ENCODE results near the gene CST11.

The CST11 gene

GRCh38 chr20:23455639-23456038 is 3.0 kb upstream of the CST11 start:
- Histone ChIP-seq H3K4me3 (ENCODE audit: low read depth, low read length) (no peak overlapping the region), H3K36me3 (ENCODE audit: control insufficient read depth in 2 of 2, insufficient read depth in 1 of 2, low read length in 2 of 2) (no peaks in the 10 kb centered on the region), H3K4me1 (ENCODE audit: control insufficient read depth, insufficient read depth, low read length) (no peaks in the 10 kb centered on the region), H3K9me3 (ENCODE audit: control insufficient read depth, insufficient read depth, low read depth, low read length) (no peaks in the 10 kb centered on the region), H3K27ac (ENCODE audit: extremely low read depth, low read depth, low read length) (no peak overlapping the region)
- POLR2A ChIA-PET = no interaction called here
- CTCF ChIA-PET = no interaction called here
- TF ChIP-seq INSM2 (tag by site-specific recombination; IDR thresholded peaks at IDR 0.05) (no peak), ZNF549 (tag by site-specific recombination; IDR thresholded peaks at IDR 0.05) (no peak), ZFHX2 (tag by site-specific recombination; conservative IDR thresholded peaks at IDR 0.05) (no peak), KLF10 (tag by site-specific recombination; IDR thresholded peaks at IDR 0.05) (no peak), ZNF169 (tag by site-specific recombination; IDR thresholded peaks at IDR 0.05) (no peak), SCRT2 (tag by site-specific recombination; IDR thresholded peaks at IDR 0.05) (no peak), ZNF660 (tag by site-specific recombination; IDR thresholded peaks at IDR 0.05) (no peak), ZSCAN23 (tag by site-specific recombination; IDR thresholded peaks at IDR 0.05) (no peak), ZBTB26 (tag by site-specific recombination; optimal IDR thresholded peaks at IDR 0.05) (no peak), ZFP37 (tag by site-specific recombination; IDR thresholded peaks at IDR 0.05) (no peak), ZNF600 (tag by site-specific recombination; IDR thresholded peaks at IDR 0.05) (no peak), ZIC2 (tag by site-specific recombination; IDR thresholded peaks at IDR 0.05) (no peak)

- CTCF ChIA-PET = interaction anchor here (1.1 kb wide), 1 partner anchor 13 kb away, joined by 4 read pairs; no protein-coding TSS in a partner anchor
- POLR2A ChIA-PET = no interaction called here
- H3K4me1 ChIP-seq (ENCODE audit: control insufficient read depth, insufficient read depth, low read length) = no peaks in the 10 kb centered on the region
- TF ChIP-seq ZNF423 (tag by site-specific recombination; IDR thresholded peaks at IDR 0.05) = no peak
- no peak for TF ChIP-seq ZNF239 (tag by site-specific recombination; IDR thresholded peaks at IDR 0.05)
- TF ChIP-seq ZNF530 (tag by site-specific recombination; IDR thresholded peaks at IDR 0.05; ENCODE audit: low read depth) = no peak
- no peak for TF ChIP-seq ZNF26 (tag by site-specific recombination; IDR thresholded peaks at IDR 0.05)
- no peak for TF ChIP-seq GLI4 (tag by site-specific recombination; IDR thresholded peaks at IDR 0.05)
- no peak for TF ChIP-seq ZNF48 (tag by site-specific recombination; IDR thresholded peaks at IDR 0.05)
- TF ChIP-seq ZNF404 (tag by site-specific recombination; IDR thresholded peaks at IDR 0.05) = no peak
- no peak for TF ChIP-seq ZNF664 (tag by site-specific recombination; IDR thresholded peaks at IDR 0.05)
- no peak for TF ChIP-seq EGR2 (tag by site-specific recombination; IDR thresholded peaks at IDR 0.05; ENCODE audit: low read depth)
- TF ChIP-seq ZNF266 (tag by site-specific recombination; IDR thresholded peaks at IDR 0.05; ENCODE audit: low read depth) = no peak
- no peak for TF ChIP-seq ZNF138 (tag by site-specific recombination; IDR thresholded peaks at IDR 0.05; ENCODE audit: borderline replicate concordance)
- TF ChIP-seq ZNF146 (tag by site-specific recombination; IDR thresholded peaks at IDR 0.05) = no peak
- TF ChIP-seq ZSCAN30 (tag by site-specific recombination; IDR thresholded peaks at IDR 0.05) = no peak
- no peak for TF ChIP-seq ZNF777 (tag by site-specific recombination; IDR thresholded peaks at IDR 0.05; ENCODE audit: borderline replicate concordance)
- no peak for TF ChIP-seq ZNF558 (tag by site-specific recombination; IDR thresholded peaks at IDR 0.05)
- no peak for TF ChIP-seq REST (tag by site-specific recombination; IDR thresholded peaks at IDR 0.05)
- no peak for TF ChIP-seq ZSCAN5A (tag by site-specific recombination; IDR thresholded peaks at IDR 0.05)
Observed at GRCh38 chr20:23454816-23455215, 2.1 kb upstream of the CST11 start.

More at GRCh38 chr20:23454816-23455215, 2.1 kb upstream of the CST11 start:
- no peak overlapping the region for H3K27ac ChIP-seq (ENCODE audit: extremely low read depth, low read depth, low read length)
- no peak overlapping the region for H3K4me3 ChIP-seq (ENCODE audit: low read depth, low read length)
- H3K36me3 ChIP-seq (ENCODE audit: control insufficient read depth in 2 of 2, insufficient read depth in 1 of 2, low read length in 2 of 2) = no peaks in the 10 kb centered on the region
- no peaks in the 10 kb centered on the region for H3K9me3 ChIP-seq (ENCODE audit: control insufficient read depth, insufficient read depth, low read depth, low read length)

Data from HEK293 (cell line).